ENCODE data around the gene RINT1.
A peak's percentile ranks its signal among the peaks of the same experiment; 100 is the strongest.

Gene RINT1

DNA sequence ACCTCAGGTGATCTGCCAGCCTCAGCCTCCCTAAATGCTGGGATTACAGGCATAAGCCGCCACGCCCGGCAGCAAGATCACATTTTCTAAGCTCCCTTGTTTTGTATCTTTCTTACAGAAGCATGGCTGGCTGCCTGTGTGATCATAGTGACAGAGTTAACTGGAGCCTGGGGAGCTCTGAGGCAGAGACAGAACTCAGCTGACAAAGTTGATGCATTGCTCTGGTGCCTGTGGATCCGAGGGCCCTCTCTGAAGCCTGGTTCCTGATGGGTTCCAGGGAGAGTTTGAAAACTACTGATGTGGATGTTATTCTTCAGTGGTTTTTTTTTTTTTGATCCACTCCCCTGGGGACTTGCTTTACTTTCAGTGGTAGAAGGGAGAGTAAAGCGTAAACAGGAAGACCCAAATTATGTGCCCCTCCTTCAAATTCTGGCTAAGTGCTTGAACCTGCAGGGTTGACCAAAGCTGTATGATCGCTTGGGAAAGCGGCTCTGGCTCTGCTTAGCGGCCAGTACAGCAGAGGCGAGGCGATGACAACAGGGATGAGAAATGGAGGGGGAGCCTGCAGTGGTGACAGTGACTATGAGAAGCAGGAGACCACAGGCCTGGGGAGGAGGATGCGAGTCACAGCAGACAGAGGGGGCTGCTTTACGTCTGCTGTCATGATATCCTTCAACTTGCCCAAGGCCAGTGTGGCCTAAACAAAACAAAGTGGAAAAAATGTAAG is 56.1 kb downstream of the RINT1 start:
- no peak overlapping the region for H3K4me3 Mint-ChIP-seq
- H3K9me3 Mint-ChIP-seq, result peaks cover 13% of the 10 kb centered on the region
- H3K4me1 Mint-ChIP-seq, result peaks cover 42% of the 10 kb centered on the region
- TF ChIP-seq, protein P1, sequence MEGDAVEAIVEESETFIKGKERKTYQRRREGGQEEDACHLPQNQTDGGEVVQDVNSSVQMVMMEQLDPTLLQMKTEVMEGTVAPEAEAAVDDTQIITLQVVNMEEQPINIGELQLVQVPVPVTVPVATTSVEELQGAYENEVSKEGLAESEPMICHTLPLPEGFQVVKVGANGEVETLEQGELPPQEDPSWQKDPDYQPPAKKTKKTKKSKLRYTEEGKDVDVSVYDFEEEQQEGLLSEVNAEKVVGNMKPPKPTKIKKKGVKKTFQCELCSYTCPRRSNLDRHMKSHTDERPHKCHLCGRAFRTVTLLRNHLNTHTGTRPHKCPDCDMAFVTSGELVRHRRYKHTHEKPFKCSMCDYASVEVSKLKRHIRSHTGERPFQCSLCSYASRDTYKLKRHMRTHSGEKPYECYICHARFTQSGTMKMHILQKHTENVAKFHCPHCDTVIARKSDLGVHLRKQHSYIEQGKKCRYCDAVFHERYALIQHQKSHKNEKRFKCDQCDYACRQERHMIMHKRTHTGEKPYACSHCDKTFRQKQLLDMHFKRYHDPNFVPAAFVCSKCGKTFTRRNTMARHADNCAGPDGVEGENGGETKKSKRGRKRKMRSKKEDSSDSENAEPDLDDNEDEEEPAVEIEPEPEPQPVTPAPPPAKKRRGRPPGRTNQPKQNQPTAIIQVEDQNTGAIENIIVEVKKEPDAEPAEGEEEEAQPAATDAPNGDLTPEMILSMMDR (IDR thresholded peaks at IDR 0.05), result no peak
- H3K27me3 Mint-ChIP-seq (ENCODE audit: low read depth, poor library complexity), result peaks cover 12% of the 10 kb centered on the region
- H3K36me3 Mint-ChIP-seq (ENCODE audit: low read depth), result no peaks in the 10 kb centered on the region
- DNase-seq, result peak; percentile 22
- peak overlapping the region; percentile 79 for H3K27ac Mint-ChIP-seq

DNA sequence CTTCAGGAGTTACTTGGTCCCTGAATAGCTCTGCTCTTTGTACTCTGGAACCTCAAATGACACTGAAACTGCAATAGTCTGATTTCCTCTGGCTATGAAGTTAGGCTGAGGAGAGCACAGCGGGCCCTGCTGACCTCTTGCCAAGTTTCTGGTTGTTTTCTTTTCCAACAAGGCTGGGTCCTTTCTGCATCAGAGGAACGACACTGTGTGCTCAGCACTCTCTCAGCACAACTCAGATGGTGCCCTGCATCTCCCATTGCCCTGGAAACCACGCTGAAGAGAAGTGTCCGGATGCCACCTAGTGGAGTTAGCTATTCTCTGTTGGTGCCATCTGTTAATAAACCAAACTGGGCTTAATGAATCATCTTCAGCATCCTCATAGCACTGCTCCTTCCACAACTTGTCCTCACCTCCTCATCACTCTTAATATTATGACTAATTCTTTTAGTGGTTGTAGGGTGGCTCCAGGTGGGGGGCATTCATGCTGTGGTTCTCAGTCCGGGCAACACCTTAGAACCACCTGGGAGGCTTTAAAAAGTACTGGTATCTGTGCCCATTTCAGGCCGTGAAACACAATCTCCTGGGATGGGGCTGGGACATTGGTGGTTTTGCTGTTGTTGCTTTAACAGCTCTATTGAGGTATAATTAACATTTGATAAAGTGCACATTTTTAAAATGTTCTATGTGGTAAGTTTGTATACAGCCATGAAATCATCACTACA is 57.5 kb downstream of the RINT1 start:
- peaks cover 5% of the 10 kb centered on the region for H3K9me3 Mint-ChIP-seq
- DNase-seq, result peak; percentile 35
- no peak overlapping the region for H3K4me3 Mint-ChIP-seq
- peaks cover 42% of the 10 kb centered on the region for H3K4me1 Mint-ChIP-seq
- peak overlapping the region; percentile 80 for H3K27ac Mint-ChIP-seq
- H3K27me3 Mint-ChIP-seq (ENCODE audit: low read depth, poor library complexity), result peaks cover 12% of the 10 kb centered on the region
- TF ChIP-seq, protein P1 (IDR thresholded peaks at IDR 0.05), result peak; percentile 54
- no peaks in the 10 kb centered on the region for H3K36me3 Mint-ChIP-seq (ENCODE audit: low read depth)

DNA sequence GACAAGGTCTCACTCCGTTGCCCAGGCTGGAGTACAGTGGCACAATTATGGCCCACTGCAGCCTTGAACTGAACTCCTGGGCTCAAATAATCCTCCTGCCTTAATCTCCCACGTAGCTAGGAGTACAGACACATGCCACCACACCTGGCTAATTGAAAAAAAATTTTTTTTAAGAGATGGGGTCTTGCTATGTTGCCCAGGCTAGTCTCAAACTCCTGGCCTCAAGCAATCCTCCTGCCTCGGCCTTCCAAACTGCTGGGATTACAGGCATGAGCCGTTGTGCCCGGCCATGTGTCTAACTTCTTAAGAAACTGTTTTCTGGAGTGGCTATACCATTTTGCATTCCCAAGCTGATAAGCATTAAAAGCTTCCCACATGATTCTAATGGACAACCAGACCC is 58.8 kb downstream of the RINT1 start:
- H3K9me3 Mint-ChIP-seq, result no peaks in the 10 kb centered on the region
- peaks cover 12% of the 10 kb centered on the region for H3K27me3 Mint-ChIP-seq (ENCODE audit: low read depth, poor library complexity)
- H3K4me3 Mint-ChIP-seq, result no peak overlapping the region
- H3K36me3 Mint-ChIP-seq (ENCODE audit: low read depth), result no peaks in the 10 kb centered on the region
- H3K27ac Mint-ChIP-seq, result no peak overlapping the region
- TF ChIP-seq, protein P1 (IDR thresholded peaks at IDR 0.05), result no peak
- DNase-seq, result no peak
- H3K4me1 Mint-ChIP-seq, result peaks cover 42% of the 10 kb centered on the region

DNA sequence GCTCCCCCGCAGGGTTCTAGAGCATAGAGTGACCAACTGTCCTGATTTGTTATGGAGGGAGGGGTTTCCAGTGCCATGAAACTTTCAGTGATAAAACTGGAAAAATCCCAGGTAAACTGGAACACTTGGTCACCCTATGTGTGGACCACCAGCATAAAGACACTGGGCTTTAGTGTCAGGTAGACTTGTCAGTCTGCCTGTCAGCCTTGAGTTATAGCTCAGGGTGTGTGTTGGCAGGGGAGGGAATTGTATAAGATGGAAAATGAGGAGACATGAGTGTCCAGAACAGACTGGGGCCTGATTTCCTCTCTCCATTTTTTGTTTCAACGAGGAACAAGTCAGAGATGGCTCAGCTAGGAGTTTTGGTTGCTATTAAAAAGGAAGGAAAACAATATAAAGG is 59.5 kb downstream of the RINT1 start:
- Mint-ChIP-seq H3K4me1 (peaks cover 36% of the 10 kb centered on the region), H3K27ac (no peak overlapping the region), H3K4me3 (no peak overlapping the region), H3K9me3 (no peaks in the 10 kb centered on the region), H3K27me3 (ENCODE audit: low read depth, poor library complexity) (peaks cover 12% of the 10 kb centered on the region), H3K36me3 (ENCODE audit: low read depth) (no peaks in the 10 kb centered on the region)
- no peak for DNase-seq
- TF ChIP-seq, protein P1 (IDR thresholded peaks at IDR 0.05), result no peak

DNA sequence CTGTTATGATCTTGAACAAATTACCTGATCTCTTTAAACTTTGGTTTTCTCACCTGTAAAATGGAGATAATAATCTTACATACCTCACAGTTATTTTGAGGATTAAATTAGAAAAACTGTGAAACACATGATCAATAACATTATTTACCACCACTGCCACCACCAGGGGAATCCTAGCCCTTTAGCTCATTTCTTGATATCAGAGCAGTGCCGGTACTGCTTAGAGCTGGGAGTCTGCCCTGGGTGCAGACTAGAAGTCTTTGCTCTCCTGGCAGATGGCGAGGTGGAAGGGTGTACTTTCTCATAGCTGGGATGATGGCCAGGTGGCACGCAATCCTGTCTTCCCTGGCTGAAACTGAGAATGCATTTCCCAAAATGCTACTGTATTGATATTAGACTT is 62.0 kb downstream of the RINT1 start:
- DNase-seq, result no peak
- Mint-ChIP-seq H3K27me3 (ENCODE audit: low read depth, poor library complexity) (peaks cover 12% of the 10 kb centered on the region), H3K36me3 (ENCODE audit: low read depth) (no peaks in the 10 kb centered on the region), H3K27ac (no peak overlapping the region), H3K9me3 (no peaks in the 10 kb centered on the region), H3K4me3 (no peak overlapping the region), H3K4me1 (peaks cover 17% of the 10 kb centered on the region)
- TF ChIP-seq, protein P1 (IDR thresholded peaks at IDR 0.05), result no peak
